ENCODE measurements around the gene EGLN3.

DNA sequence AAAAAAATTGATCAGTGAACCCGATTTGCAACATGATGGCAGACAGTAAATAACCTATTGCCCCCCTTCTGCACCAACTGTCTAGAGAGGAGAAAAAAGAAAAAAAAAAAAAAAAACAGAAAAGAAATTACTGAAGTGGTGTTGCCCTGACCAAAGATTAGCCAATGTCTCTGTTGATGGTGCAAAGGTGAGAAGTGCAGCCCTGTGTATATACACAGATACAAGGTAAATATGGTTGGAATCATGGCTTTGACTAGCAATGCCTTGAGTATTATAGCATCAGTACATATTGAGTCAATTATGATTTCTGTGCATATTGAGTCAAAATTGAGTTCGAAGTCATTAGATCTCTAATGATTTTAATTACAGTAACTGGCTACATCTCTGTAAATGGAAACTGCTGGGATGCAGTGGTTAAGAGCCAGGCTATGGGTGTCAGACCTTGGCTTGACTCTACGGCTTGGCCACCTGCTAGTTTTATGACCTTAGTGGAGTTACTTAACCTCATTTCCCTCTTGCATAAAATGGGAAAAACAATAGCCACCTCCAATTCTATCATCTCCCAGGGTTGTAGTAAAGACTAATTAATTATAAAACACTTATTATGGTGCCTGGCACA is 51.0 kb downstream of the EGLN3 start:
- TF ChIP-seq BCL11A (tag by site-specific recombination; IDR thresholded peaks at IDR 0.05; ENCODE audit: low read depth), result no peak
- TF ChIP-seq, protein P1, sequence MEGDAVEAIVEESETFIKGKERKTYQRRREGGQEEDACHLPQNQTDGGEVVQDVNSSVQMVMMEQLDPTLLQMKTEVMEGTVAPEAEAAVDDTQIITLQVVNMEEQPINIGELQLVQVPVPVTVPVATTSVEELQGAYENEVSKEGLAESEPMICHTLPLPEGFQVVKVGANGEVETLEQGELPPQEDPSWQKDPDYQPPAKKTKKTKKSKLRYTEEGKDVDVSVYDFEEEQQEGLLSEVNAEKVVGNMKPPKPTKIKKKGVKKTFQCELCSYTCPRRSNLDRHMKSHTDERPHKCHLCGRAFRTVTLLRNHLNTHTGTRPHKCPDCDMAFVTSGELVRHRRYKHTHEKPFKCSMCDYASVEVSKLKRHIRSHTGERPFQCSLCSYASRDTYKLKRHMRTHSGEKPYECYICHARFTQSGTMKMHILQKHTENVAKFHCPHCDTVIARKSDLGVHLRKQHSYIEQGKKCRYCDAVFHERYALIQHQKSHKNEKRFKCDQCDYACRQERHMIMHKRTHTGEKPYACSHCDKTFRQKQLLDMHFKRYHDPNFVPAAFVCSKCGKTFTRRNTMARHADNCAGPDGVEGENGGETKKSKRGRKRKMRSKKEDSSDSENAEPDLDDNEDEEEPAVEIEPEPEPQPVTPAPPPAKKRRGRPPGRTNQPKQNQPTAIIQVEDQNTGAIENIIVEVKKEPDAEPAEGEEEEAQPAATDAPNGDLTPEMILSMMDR (tag by site-specific recombination; IDR thresholded peaks at IDR 0.05), result no peak
- TF ChIP-seq ZBTB20 (tag by site-specific recombination; IDR thresholded peaks at IDR 0.05), result no peak
- TF ChIP-seq, protein P2, sequence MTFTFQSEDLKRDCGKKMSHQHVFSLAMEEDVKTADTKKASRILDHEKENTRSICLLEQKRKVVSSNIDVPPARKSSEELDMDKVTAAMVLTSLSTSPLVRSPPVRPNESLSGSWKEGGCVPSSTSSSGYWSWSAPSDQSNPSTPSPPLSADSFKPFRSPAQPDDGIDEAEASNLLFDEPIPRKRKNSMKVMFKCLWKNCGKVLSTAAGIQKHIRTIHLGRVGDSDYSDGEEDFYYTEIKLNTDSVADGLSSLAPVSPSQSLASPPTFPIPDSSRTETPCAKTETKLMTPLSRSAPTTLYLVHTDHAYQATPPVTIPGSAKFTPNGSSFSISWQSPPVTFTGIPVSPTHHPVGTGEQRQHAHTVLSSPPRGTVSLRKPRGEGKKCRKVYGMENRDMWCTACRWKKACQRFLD (tag by site-specific recombination; IDR thresholded peaks at IDR 0.05), result no peak
- no peak for TF ChIP-seq ZNF157 (tag by site-specific recombination; IDR thresholded peaks at IDR 0.05)
- no peak for TF ChIP-seq ZFP37 (tag by site-specific recombination; IDR thresholded peaks at IDR 0.05)
- TF ChIP-seq, protein P3, sequence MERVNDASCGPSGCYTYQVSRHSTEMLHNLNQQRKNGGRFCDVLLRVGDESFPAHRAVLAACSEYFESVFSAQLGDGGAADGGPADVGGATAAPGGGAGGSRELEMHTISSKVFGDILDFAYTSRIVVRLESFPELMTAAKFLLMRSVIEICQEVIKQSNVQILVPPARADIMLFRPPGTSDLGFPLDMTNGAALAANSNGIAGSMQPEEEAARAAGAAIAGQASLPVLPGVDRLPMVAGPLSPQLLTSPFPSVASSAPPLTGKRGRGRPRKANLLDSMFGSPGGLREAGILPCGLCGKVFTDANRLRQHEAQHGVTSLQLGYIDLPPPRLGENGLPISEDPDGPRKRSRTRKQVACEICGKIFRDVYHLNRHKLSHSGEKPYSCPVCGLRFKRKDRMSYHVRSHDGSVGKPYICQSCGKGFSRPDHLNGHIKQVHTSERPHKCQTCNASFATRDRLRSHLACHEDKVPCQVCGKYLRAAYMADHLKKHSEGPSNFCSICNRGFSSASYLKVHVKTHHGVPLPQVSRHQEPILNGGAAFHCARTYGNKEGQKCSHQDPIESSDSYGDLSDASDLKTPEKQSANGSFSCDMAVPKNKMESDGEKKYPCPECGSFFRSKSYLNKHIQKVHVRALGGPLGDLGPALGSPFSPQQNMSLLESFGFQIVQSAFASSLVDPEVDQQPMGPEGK (tag by site-specific recombination; IDR thresholded peaks at IDR 0.05), result no peak
- no peak for TF ChIP-seq ZSCAN16 (tag by site-specific recombination; IDR thresholded peaks at IDR 0.05)
- TF ChIP-seq ZBTB8A (tag by site-specific recombination; IDR thresholded peaks at IDR 0.05), result no peak
- no peak for TF ChIP-seq ZNF558 (tag by site-specific recombination; IDR thresholded peaks at IDR 0.05)
- TF ChIP-seq, protein P4, sequence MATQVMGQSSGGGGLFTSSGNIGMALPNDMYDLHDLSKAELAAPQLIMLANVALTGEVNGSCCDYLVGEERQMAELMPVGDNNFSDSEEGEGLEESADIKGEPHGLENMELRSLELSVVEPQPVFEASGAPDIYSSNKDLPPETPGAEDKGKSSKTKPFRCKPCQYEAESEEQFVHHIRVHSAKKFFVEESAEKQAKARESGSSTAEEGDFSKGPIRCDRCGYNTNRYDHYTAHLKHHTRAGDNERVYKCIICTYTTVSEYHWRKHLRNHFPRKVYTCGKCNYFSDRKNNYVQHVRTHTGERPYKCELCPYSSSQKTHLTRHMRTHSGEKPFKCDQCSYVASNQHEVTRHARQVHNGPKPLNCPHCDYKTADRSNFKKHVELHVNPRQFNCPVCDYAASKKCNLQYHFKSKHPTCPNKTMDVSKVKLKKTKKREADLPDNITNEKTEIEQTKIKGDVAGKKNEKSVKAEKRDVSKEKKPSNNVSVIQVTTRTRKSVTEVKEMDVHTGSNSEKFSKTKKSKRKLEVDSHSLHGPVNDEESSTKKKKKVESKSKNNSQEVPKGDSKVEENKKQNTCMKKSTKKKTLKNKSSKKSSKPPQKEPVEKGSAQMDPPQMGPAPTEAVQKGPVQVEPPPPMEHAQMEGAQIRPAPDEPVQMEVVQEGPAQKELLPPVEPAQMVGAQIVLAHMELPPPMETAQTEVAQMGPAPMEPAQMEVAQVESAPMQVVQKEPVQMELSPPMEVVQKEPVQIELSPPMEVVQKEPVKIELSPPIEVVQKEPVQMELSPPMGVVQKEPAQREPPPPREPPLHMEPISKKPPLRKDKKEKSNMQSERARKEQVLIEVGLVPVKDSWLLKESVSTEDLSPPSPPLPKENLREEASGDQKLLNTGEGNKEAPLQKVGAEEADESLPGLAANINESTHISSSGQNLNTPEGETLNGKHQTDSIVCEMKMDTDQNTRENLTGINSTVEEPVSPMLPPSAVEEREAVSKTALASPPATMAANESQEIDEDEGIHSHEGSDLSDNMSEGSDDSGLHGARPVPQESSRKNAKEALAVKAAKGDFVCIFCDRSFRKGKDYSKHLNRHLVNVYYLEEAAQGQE (tag by site-specific recombination; IDR thresholded peaks at IDR 0.05), result no peak

Measured in HEK293 (cell line).